ENCODE data around the gene TRIM2.

GRCh38 chr4:153206534-153206933 lies 2.3 kb downstream of the TRIM2 start:
- TF ChIP-seq CTCF (conservative IDR thresholded peaks at IDR 0.05; ENCODE audit: low read length), result no peak
- no peak for TF ChIP-seq EZH2phosphoT487 (IDR thresholded peaks at IDR 0.05; ENCODE audit: borderline replicate concordance, low read depth, low read length)
